Loucy (cell line): Measurements from ENCODE around the gene KLHL10.

Experiments
- H2AFZ ChIP-seq: fragments of 200-600 bp; sonication (generic); 2 replicates; pipeline ENCODE4 v1.6.0; 2016; ENCODE audit warnings: antibody characterized with exemption, mild to moderate bottlenecking, low read length, moderate library complexity
- H3F3A ChIP-seq: fragments of 200-600 bp; 2 replicates; pipeline ENCODE4 v1.6.0; 2016; ENCODE audit warnings: antibody characterized with exemption, low read depth, mild to moderate bottlenecking
- H3K27me3 ChIP-seq: fragments of 200-600 bp; sonication (generic); 2 replicates; pipeline ENCODE4 v1.6.1; 2014; ENCODE audit warnings: low read length, mild to moderate bottlenecking; ENCODE audit not compliant: insufficient read depth, poor library complexity, severe bottlenecking
- H3K36me3 ChIP-seq: fragments of 200-600 bp; sonication (generic); 2 replicates; pipeline ENCODE4 v1.6.1; 2016; ENCODE audit warnings: low read length; ENCODE audit not compliant: insufficient read depth
- H3K4me1 ChIP-seq: fragments of 200-600 bp; sonication (generic); 2 replicates; pipeline ENCODE4 v1.5.1; 2014; ENCODE audit warnings: low read length, mild to moderate bottlenecking; ENCODE audit not compliant: insufficient read depth, poor library complexity, severe bottlenecking
- H3K4me2 ChIP-seq: fragments of 200-600 bp; sonication (generic); 2 replicates; pipeline ENCODE4 v1.6.0; 2014; ENCODE audit warnings: antibody characterized with exemption, low read length, low read depth, mild to moderate bottlenecking; ENCODE audit not compliant: poor library complexity, severe bottlenecking
- H3K4me3 ChIP-seq: fragments of 200-600 bp; sonication (generic); 2 replicates; pipeline ENCODE4 v1.5.1; 2014; ENCODE audit warnings: low read length, mild to moderate bottlenecking, mixed read lengths; ENCODE audit not compliant: poor library complexity, severe bottlenecking
- H3K79me2 ChIP-seq: fragments of 200-600 bp; sonication (generic); 2 replicates; pipeline ENCODE4 v1.6.1; 2014; ENCODE audit warnings: low read length; ENCODE audit not compliant: insufficient read depth
- H3K9ac ChIP-seq: fragments of 200-600 bp; sonication (generic); 2 replicates; pipeline ENCODE4 v1.6.0; 2014; ENCODE audit warnings: mild to moderate bottlenecking, low read depth, low read length, moderate library complexity; ENCODE audit not compliant: poor library complexity, severe bottlenecking
- H3K9me2 ChIP-seq: fragments of 200-600 bp; sonication (generic); replicated peaks from 2 replicates; pipeline ENCODE4 v1.6.1; 2016; ENCODE audit warnings: low read depth, low read length, mixed read lengths
- H3K9me3 ChIP-seq: fragments of 200-600 bp; sonication (generic); 2 replicates; pipeline ENCODE4 v1.6.1; 2014; ENCODE audit warnings: mild to moderate bottlenecking, antibody characterized with exemption, low read length, low read depth; ENCODE audit not compliant: insufficient read depth
- H4K20me1 ChIP-seq: fragments of 200-600 bp; sonication (generic); 2 replicates; pipeline ENCODE4 v1.6.0; 2014; ENCODE audit warnings: antibody characterized with exemption, low read length, mild to moderate bottlenecking; ENCODE audit not compliant: insufficient read depth, poor library complexity, severe bottlenecking
- EZH2phosphoT487 ChIP-seq: fragments of 200-600 bp; IDR thresholded peaks from 2 replicates; pipeline ENCODE4 v1.6.1; 2018; ENCODE audit warnings: antibody characterized with exemption, mild to moderate bottlenecking, moderate library complexity, borderline replicate concordance
- TF ChIP-seq, protein P1 (sequence below): fragments of 200-600 bp; sonication (generic); conservative IDR thresholded peaks from 2 replicates; pipeline ENCODE4 v1.5.1; 2014; ENCODE audit warnings: mild to moderate bottlenecking, antibody characterized with exemption, low read length

KLHL10 gene

DNA sequence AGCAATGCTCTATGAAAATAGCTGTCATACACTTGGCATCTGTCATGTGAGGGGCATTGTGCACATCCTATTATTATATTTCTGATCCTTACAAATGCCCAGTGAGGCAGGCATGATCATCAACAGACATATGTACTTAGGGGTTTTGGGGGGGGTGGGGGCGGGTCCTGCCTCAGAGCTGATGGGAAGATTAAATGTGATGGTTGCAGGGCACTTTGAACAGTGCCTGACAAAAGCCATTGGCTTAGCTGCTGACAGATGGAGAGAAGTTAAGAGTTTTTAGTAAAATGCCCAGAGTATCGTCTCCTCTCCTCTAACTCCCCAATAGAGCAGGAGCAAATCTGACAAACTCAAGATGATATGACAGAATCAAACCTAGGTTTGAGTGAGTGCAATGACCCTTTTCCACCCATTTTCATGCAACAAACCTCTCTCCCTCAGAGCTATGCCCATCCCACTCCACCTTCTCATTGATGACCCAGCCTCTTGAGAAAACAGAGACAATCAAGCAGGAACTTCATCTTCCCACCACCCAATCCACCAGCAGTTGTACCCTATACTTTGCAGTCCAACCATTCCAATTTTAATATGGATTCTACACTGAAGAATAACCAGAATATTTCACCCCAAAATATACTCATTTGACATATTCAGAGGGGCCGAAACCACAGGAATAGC, 22.8 kb downstream of the KLHL10 start:
- Histone ChIP-seq H3K4me3 (peak overlapping the region; percentile 46), H3F3A (no peaks in the 10 kb centered on the region), H2AFZ (no peak overlapping the region), H3K4me1 (peaks cover 41% of the 10 kb centered on the region), H3K27me3 (no peaks in the 10 kb centered on the region), H3K4me2 (peak overlapping the region; percentile 65), H3K36me3 (no peaks in the 10 kb centered on the region), H3K79me2 (peaks cover 84% of the 10 kb centered on the region), H3K9me2 (no peaks in the 10 kb centered on the region), H4K20me1 (peaks cover 49% of the 10 kb centered on the region), H3K9me3 (no peaks in the 10 kb centered on the region), H3K9ac (peak overlapping the region; percentile 27)
- TF ChIP-seq, protein P1, sequence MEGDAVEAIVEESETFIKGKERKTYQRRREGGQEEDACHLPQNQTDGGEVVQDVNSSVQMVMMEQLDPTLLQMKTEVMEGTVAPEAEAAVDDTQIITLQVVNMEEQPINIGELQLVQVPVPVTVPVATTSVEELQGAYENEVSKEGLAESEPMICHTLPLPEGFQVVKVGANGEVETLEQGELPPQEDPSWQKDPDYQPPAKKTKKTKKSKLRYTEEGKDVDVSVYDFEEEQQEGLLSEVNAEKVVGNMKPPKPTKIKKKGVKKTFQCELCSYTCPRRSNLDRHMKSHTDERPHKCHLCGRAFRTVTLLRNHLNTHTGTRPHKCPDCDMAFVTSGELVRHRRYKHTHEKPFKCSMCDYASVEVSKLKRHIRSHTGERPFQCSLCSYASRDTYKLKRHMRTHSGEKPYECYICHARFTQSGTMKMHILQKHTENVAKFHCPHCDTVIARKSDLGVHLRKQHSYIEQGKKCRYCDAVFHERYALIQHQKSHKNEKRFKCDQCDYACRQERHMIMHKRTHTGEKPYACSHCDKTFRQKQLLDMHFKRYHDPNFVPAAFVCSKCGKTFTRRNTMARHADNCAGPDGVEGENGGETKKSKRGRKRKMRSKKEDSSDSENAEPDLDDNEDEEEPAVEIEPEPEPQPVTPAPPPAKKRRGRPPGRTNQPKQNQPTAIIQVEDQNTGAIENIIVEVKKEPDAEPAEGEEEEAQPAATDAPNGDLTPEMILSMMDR: no peak
- TF ChIP-seq EZH2phosphoT487: no peak

DNA sequence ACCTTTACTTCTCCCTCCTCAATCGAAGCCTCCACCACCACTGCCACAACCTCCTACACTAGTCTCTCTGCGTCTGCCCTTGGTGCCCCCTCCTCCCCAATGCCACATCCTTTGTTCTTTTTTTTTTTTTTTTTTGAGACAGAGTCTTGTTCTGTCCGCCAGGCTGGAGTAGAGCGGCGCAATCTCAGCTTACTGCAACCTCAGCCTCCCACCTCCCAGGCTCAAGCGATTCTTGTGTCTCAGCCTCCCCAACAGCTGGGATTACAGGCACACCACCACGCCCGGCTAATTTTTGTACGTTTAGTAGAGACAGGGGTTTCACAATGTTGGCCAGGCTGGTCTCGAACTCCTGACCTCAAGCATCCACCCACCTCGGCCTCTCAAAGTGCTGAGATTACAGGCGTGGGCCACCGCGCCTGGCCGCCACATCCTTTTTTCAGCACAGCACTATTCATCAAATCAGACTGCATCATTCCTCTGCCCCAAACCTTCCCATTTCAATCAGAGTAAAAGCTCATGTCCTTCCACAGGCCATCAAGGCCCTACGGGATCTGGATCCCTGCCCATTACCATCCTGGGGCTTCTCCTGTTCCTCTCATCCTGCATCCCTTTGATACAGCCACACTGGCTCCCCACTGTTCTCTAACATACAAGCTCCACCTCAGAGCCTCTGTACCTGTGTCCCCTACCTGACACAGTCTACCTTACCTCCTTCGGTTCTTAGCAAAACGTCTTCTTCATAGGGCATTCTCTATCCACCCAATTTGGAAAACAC, 25.6 kb downstream of the KLHL10 start:
- H3F3A ChIP-seq: peaks cover 3% of the 10 kb centered on the region; the same call in 1 of the 2 replicates
- no peaks in the 10 kb centered on the region for H3K9me3 ChIP-seq
- H3K27me3 ChIP-seq: no peaks in the 10 kb centered on the region
- TF ChIP-seq, protein P1: no peak
- no peak for TF ChIP-seq EZH2phosphoT487
- peaks cover 14% of the 10 kb centered on the region; the same call in 1 of the 2 replicates for H3K36me3 ChIP-seq
- H2AFZ ChIP-seq: no peak overlapping the region
- peak overlapping the region; percentile 98 for H3K4me2 ChIP-seq
- peaks cover 44% of the 10 kb centered on the region for H3K4me1 ChIP-seq
- H3K4me3 ChIP-seq: peak overlapping the region; percentile 91
- peaks cover 45% of the 10 kb centered on the region for H4K20me1 ChIP-seq
- peaks cover 63% of the 10 kb centered on the region for H3K79me2 ChIP-seq
- peak overlapping the region; percentile 84 for H3K9ac ChIP-seq
- no peaks in the 10 kb centered on the region for H3K9me2 ChIP-seq

DNA sequence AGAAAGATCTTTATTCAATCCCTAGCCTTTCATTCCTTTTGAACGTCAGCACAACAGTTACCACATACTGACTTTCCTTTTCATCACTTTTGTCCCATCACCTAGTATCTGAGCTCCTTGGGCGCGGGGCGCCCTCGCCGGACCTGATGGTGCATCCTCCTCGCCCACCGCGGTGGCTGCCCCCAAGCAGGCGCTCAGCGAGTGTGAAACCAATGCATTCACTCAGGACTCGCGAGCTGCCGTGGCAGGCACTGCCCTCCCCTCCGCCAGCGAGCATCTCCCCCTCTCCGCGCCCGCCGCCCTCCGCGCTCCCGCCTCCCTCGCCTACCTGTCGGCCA, 26.8 kb downstream of the KLHL10 start:
- Histone ChIP-seq H3K9ac (peak overlapping the region; percentile 84), H3F3A (peaks cover 3% of the 10 kb centered on the region), H4K20me1 (peaks cover 41% of the 10 kb centered on the region), H3K4me2 (peak overlapping the region; percentile 98), H3K9me3 (no peaks in the 10 kb centered on the region), H2AFZ (peak overlapping the region; percentile 85), H3K9me2 (no peaks in the 10 kb centered on the region), H3K4me1 (peaks cover 44% of the 10 kb centered on the region), H3K4me3 (peak overlapping the region; percentile 91), H3K79me2 (peaks cover 53% of the 10 kb centered on the region), H3K27me3 (no peaks in the 10 kb centered on the region), H3K36me3 (peaks cover 25% of the 10 kb centered on the region; the same call in 1 of the 2 replicates)
- TF ChIP-seq, protein P1: no peak
- no peak for TF ChIP-seq EZH2phosphoT487
